Esophagus muscularis mucosa (tissue), 4 donors: ENCODE data around the gene EPRS1. TPM values are rescaled to one million over a fixed set of nuclear protein-coding genes. Genes with fewer than 3 reads are reported as not detected.

Experiments
- DNase-seq: peaks from one replicate; pipeline ENCODE4 v3.0.0-alpha.2; 2017; ENCODE audit errors: extremely low spot score
- H3K27ac ChIP-seq, 4 donors: fragments of 200-600 bp; sonication (generic); replicated peaks in 1 of 4; 1 replicate in 3 of 4; 2 replicates in 1 of 4; pipeline ENCODE4 v1.5.1; 2016 to 2019; ENCODE audit warnings: mild to moderate bottlenecking in 1 of 4
- H3K27me3 ChIP-seq, 4 donors: fragments of 200-600 bp; sonication (generic); one replicate each; pipeline versions ENCODE4 v1.5.1 to v1.6.0; 2016 to 2019
- H3K36me3 ChIP-seq, 4 donors: fragments of 200-600 bp; sonication (generic); one replicate each; pipeline ENCODE4 v1.5.1; 2016 to 2019
- H3K4me1 ChIP-seq, 4 donors: fragments of 200-600 bp; sonication (generic); one replicate each; pipeline ENCODE4 v1.5.1; 2016 to 2019
- H3K4me3 ChIP-seq, 4 donors: fragments of 200-600 bp; sonication (generic); 1 replicate in 2 of 4; 2 replicates in 2 of 4; pipeline ENCODE4 v1.5.1; 2016 to 2019; ENCODE audit warnings: mild to moderate bottlenecking in 4 of 4, moderate library complexity in 1 of 4
- H3K9me3 ChIP-seq, 4 donors: fragments of 200-600 bp; sonication (generic); 1 replicate in 3 of 4; 2 replicates in 1 of 4; pipeline ENCODE4 v1.5.1; 2016 to 2019
- CTCF ChIP-seq, 3 experiments: fragments of 200-600 bp in 2 of 3; fragments of 450-650 bp in 1 of 3; sonication (generic) in 2 of 3; IDR thresholded peaks; one replicate each; pipeline ENCODE4 v1.5.1; 2017 to 2019; ENCODE audit warnings: antibody characterized with exemption in 3 of 3, mild to moderate bottlenecking in 2 of 3, moderate library complexity in 1 of 3
- EP300 ChIP-seq: sonication (generic); formaldehyde crosslinking; IDR thresholded peaks from one replicate; pipeline ENCODE4 v1.6.1; 2017; ENCODE audit warnings: antibody characterized with exemption
- POLR2A ChIP-seq: fragments of 450-650 bp; IDR thresholded peaks from one replicate; pipeline ENCODE4 v1.6.1; 2017; ENCODE audit warnings: antibody characterized with exemption, moderate library complexity, mild to moderate bottlenecking, low read depth
- POLR2AphosphoS5 ChIP-seq, 2 donors: sonication (generic); formaldehyde crosslinking; IDR thresholded peaks; one replicate each; pipeline ENCODE4 v1.6.1; 2017; ENCODE audit warnings: antibody characterized with exemption in 2 of 2
- WGBS: methylation state at CpG from one replicate; pipeline ENCODE4 v1.1.5; 2018; 5-methylcytosine and 5-hydroxymethylcytosine counted together
- intact Hi-C: fragments of 100-400 bp; cut with DNase I; formaldehyde crosslinking; loops from one replicate; pipeline ENCODE4 v1.15.1; 2023
- total RNA-seq, 4 donors: library from RNA; depleted of rRNA; stranded (reverse); fragments of >200 nt; gene quantifications; one replicate each; pipeline versions ENCODE4 v1.1.0 to v1.2.1, GENCODE V29; 2016

The EPRS1 gene
- total RNA-seq, 4 donors from 2014 or later: 30.3 to 46.1 (median 40.9) TPM

GRCh38 chr1:219999821-220000220 lies 46.5 kb downstream of the EPRS1 start:
- intact Hi-C loops: loop anchor here (10.0 kb wide), 1 partner anchor 105 kb away; no protein-coding TSS in a partner anchor
- H3K27ac ChIP-seq: no peak overlapping the region
- TF ChIP-seq EP300: no peak
- TF ChIP-seq POLR2AphosphoS5 (IDR thresholded peaks at IDR 0.05): no peak
- no peak for TF ChIP-seq CTCF (IDR thresholded peaks at IDR 0.05)
- no peak for TF ChIP-seq POLR2A
- H3K27me3 ChIP-seq: no peaks in the 10 kb centered on the region
- H3K9me3 ChIP-seq: no peaks in the 10 kb centered on the region
- no peak for DNase-seq
- peaks cover 66 to 100% (median 86%) of the 10 kb centered on the region in 4 donors for H3K36me3 ChIP-seq
- WGBS: 73% methylated on average over 4 of the region's 4 CpGs
- no peak overlapping the region for H3K4me3 ChIP-seq
- no peaks in the 10 kb centered on the region for H3K4me1 ChIP-seq

Other genes with a start within 250 kb of the EPRS1 start
- gene SLC30A10, start 117.9 kb downstream of the EPRS1 start, total RNA-seq: not detected
- 10 to 100 TPM; 11.2 to 14.3 (median 12.6) TPM for gene BPNT1, start 43.3 kb upstream of the EPRS1 start, total RNA-seq
- 10 to 100 TPM; 54.8 to 87.7 (median 75.4) TPM for gene IARS2, start 47.6 kb upstream of the EPRS1 start, total RNA-seq
- 10 to 100 TPM; 19.8 to 23.0 (median 21.2) TPM for gene RAB3GAP2, start 225.9 kb upstream of the EPRS1 start, total RNA-seq